GM19023 (cell line): ENCODE measurements around the gene NCKAP1.
"Not testable (repeated sequence)": the region's sequence is repeated elsewhere in the genome, so short reads cannot be mapped to it uniquely, and the experiment has no call there.

ENCODE experiments used
- ATAC-seq: cut with Tn5 transposase; IDR thresholded peaks from one replicate; pipeline ENCODE4 v1.9.1; 2021; ENCODE audit warnings: mild to moderate bottlenecking, moderate library complexity; ENCODE audit not compliant: unreplicated experiment

NCKAP1 gene

GRCh38 chr2:183037074-183037552, 1.1 kb downstream of the NCKAP1 start:
- ATAC-seq, result no peak

- peak; percentile 19 for ATAC-seq
Observed at GRCh38 chr2:183035954-183036669, 2.1 kb downstream of the NCKAP1 start.

- no peak for ATAC-seq
Observed at GRCh38 chr2:183035298-183035953, 2.8 kb downstream of the NCKAP1 start.

GRCh38 chr2:183034806-183035205, 3.5 kb downstream of the NCKAP1 start:
- no peak for ATAC-seq

- no peak for ATAC-seq
Observed at GRCh38 chr2:183033951-183034350, 4.3 kb downstream of the NCKAP1 start.

GRCh38 chr2:183031911-183032794, 6.1 kb downstream of the NCKAP1 start:
- no peak for ATAC-seq

- no peak for ATAC-seq
Observed at GRCh38 chr2:183029219-183029618, 9.0 kb downstream of the NCKAP1 start.

GRCh38 chr2:183028108-183028507, 10.1 kb downstream of the NCKAP1 start:
- no peak for ATAC-seq

GRCh38 chr2:183027443-183027842, 10.8 kb downstream of the NCKAP1 start:
- ATAC-seq, result no peak

- ATAC-seq, result no peak
Observed at GRCh38 chr2:183026424-183026823, 11.8 kb downstream of the NCKAP1 start.

GRCh38 chr2:183025993-183026392, 12.3 kb downstream of the NCKAP1 start:
- ATAC-seq, result no peak

- no peak for ATAC-seq
Observed at GRCh38 chr2:183024339-183025095, 13.7 kb downstream of the NCKAP1 start.

- ATAC-seq, result no peak
Observed at GRCh38 chr2:183022711-183023110, 15.5 kb downstream of the NCKAP1 start.

GRCh38 chr2:183021613-183022012, 16.6 kb downstream of the NCKAP1 start:
- ATAC-seq, result no peak

GRCh38 chr2:183019718-183020442, 18.4 kb downstream of the NCKAP1 start:
- ATAC-seq, result no peak

- not testable (repeated sequence) for ATAC-seq
Observed at GRCh38 chr2:183017845-183018244, 20.4 kb downstream of the NCKAP1 start.

- no peak for ATAC-seq
Observed at GRCh38 chr2:183014005-183014404, 24.3 kb downstream of the NCKAP1 start.

- ATAC-seq, result no peak
Observed at GRCh38 chr2:183011743-183012142, 26.5 kb downstream of the NCKAP1 start.

GRCh38 chr2:183010112-183010511, 28.1 kb downstream of the NCKAP1 start:
- no peak for ATAC-seq
